Right lobe of liver (tissue), 6 donors: ENCODE measurements around the gene GABRB3. TPM values are rescaled to one million over a fixed set of nuclear protein-coding genes. Genes with fewer than 3 reads are reported as not detected.

Experiments used
- ATAC-seq, 4 donors: fragments of 200-7000 bp; cut with Tn5 transposase; one replicate each; pipeline ENCODE4 v1.9.1; 2020; ENCODE audit warnings: mild to moderate bottlenecking in 4 of 4, moderate library complexity in 4 of 4
- DNase-seq, 3 donors: peaks; one replicate each; pipeline ENCODE4 v3.0.0-alpha.2; 2020
- H3K27ac ChIP-seq, 3 donors: fragments of 200-600 bp; one replicate each; pipeline ENCODE4 v1.8.0; 2022
- H3K27me3 ChIP-seq, 2 donors: fragments of 200-600 bp; one replicate each; pipeline ENCODE4 v1.8.0; 2022
- H3K36me3 ChIP-seq, 4 donors: fragments of 200-600 bp; sonication (generic) in 1 of 4; one replicate each; pipeline versions ENCODE4 v1.5.1 to v1.8.0; 2017 to 2022; ENCODE audit warnings: control low read depth in 1 of 4
- H3K4me1 ChIP-seq, 4 donors: fragments of 200-600 bp; sonication (generic) in 1 of 4; one replicate each; pipeline versions ENCODE4 v1.5.1 to v1.8.0; 2017 to 2022; ENCODE audit warnings: control low read depth in 1 of 4
- H3K4me3 ChIP-seq, 3 donors: fragments of 200-600 bp; one replicate each; pipeline ENCODE4 v1.8.0; 2022
- H3K9me3 ChIP-seq, 4 donors: fragments of 200-600 bp; sonication (generic) in 1 of 4; one replicate each; pipeline versions ENCODE4 v1.5.1 to v1.8.0; 2017 to 2022; ENCODE audit warnings: control low read depth in 1 of 4
- POLR2A ChIP-seq: fragments of 450-650 bp; IDR thresholded peaks from one replicate; pipeline ENCODE4 v1.6.1; 2017; ENCODE audit warnings: antibody characterized with exemption, mild to moderate bottlenecking
- WGBS: methylation state at CpG from one replicate; pipeline ENCODE4 v1.1.6; 2018; ENCODE audit warnings: low coverage, low lambda C conversion rate; ENCODE audit not compliant: insufficient coverage; ENCODE audit errors: missing lambda C conversion rate; 5-methylcytosine and 5-hydroxymethylcytosine counted together
- intact Hi-C, 2 donors: fragments of 100-400 bp; cut with DNase I; formaldehyde crosslinking; loops; one replicate each; pipeline versions ENCODE4 v1.11.2 to v1.14.1; 2022
- total RNA-seq, 6 experiments: library from RNA; depleted of rRNA in 2 of 6; stranded (reverse); fragments of >200 nt in 2 of 6; fragmentation: NEBNext Ultra II Directional in 3 of 6; extraction: Animal tissue kit (Norgen Biotek cat#: 25700) in 3 of 6; gene quantifications; one replicate each; pipeline versions ENCODE4 v1.1.0 to v1.2.4, GENCODE V29; 2016 to 2023
- TF ChIP-seq, protein P1 (sequence below), 4 donors: fragments of 200-600 bp in 3 of 4; fragments of 450-650 bp in 1 of 4; IDR thresholded peaks; one replicate each; pipeline versions ENCODE4 v1.5.1 to v1.8.0; 2016 to 2022; ENCODE audit warnings: antibody characterized with exemption in 4 of 4, mild to moderate bottlenecking in 2 of 4
- donor health status: DM: no; HTN: yes; CAD: no.
- donor health status: DM: no; HTN: no; CAD: no.
- donor health status: DM: no; HTN: no; CAD: no.
- donor health status: DM: no; HTN: yes; CAD: no.
- donor health status: DM: no; HTN: yes; CAD: no.

GABRB3 gene
- total RNA-seq, 6 experiments from 2014 or later, result 0.49 to 2.7 (median 1.4) TPM

DNA sequence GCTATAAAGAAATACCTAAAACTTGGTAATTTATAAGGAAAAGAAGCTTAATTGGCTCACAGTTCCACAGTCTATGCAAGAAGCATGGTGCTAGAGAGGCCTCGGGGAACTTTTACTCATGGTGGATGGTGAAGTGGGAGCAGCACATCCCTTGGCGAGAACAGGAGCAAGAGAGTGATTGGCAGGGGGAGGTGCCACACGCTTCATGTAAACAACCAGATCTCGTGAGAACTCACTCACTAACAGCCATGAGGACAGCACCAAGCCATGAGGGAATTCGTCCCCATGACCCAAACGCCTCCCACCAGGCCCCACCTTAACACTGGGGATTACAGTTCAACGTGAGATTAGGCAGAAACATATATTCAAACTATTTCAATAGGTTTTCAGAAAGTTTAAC, 28.0 kb downstream of the GABRB3 start:
- Histone ChIP-seq H3K4me1 (no peaks in the 10 kb centered on the region), H3K27ac (no peak overlapping the region), H3K36me3 (no peaks in the 10 kb centered on the region), H3K4me3 (no peak overlapping the region), H3K9me3 (no peaks in the 10 kb centered on the region), H3K27me3 (no peaks in the 10 kb centered on the region)
- TF ChIP-seq POLR2A, result no peak
- TF ChIP-seq, protein P1, sequence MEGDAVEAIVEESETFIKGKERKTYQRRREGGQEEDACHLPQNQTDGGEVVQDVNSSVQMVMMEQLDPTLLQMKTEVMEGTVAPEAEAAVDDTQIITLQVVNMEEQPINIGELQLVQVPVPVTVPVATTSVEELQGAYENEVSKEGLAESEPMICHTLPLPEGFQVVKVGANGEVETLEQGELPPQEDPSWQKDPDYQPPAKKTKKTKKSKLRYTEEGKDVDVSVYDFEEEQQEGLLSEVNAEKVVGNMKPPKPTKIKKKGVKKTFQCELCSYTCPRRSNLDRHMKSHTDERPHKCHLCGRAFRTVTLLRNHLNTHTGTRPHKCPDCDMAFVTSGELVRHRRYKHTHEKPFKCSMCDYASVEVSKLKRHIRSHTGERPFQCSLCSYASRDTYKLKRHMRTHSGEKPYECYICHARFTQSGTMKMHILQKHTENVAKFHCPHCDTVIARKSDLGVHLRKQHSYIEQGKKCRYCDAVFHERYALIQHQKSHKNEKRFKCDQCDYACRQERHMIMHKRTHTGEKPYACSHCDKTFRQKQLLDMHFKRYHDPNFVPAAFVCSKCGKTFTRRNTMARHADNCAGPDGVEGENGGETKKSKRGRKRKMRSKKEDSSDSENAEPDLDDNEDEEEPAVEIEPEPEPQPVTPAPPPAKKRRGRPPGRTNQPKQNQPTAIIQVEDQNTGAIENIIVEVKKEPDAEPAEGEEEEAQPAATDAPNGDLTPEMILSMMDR (IDR thresholded peaks at IDR 0.05), result no peak
- ATAC-seq (no peak), DNase-seq (no peak)
- WGBS, result 33% methylated on average over 7 of the region's 7 CpGs
- intact Hi-C loops, result no loop called here

DNA sequence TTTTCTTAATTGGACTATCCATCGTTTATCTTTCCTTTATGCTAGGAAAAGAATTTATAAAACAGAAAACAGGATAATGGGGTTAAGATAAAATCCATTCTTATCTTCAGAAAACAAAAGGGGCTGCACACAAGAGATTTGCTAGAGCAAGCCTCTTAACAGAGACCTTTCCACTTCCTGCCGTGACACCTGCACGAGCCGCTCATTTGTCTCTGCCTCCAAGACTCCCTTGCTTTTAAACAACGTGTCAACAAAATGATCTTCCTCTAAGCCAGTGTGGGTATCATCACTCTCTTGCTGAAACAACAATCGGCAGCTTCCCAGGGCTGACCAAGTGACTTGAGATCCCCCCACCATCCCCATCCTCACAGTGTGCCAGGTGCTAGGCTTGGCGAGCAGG, 33.1 kb downstream of the GABRB3 start:
- no peak for ATAC-seq
- TF ChIP-seq POLR2A, result no peak
- TF ChIP-seq, protein P1 (IDR thresholded peaks at IDR 0.05), result no peak
- H3K4me3 ChIP-seq, result no peak overlapping the region
- no peaks in the 10 kb centered on the region for H3K4me1 ChIP-seq
- no peak for DNase-seq
- no peak overlapping the region for H3K27ac ChIP-seq
- H3K36me3 ChIP-seq, result no peaks in the 10 kb centered on the region
- no peaks in the 10 kb centered on the region for H3K9me3 ChIP-seq
- H3K27me3 ChIP-seq, result no peaks in the 10 kb centered on the region
- WGBS, result 20% methylated on average over 7 of the region's 7 CpGs
- intact Hi-C loops, result no loop called here

DNA sequence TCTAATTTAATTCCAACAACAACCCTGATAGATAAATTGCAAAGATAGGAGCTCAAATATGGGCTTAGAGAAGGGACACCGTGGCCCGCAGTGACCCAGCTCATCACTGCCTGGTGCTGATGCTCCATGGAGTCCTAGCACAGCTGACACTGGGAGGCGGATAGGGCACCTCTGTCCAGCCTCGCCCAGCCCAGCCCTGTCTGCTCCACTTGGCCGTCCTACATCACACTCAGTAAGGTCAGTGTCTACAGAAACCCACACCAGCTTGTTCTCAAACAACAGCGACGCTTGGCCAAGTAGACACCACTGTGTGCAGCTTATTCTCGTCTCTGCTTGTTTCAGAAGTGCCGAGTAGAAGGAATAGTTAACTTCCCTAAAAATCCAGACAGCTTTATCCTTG, 33.9 kb downstream of the GABRB3 start:
- intact Hi-C loops, result no loop called here
- no peak for TF ChIP-seq POLR2A
- TF ChIP-seq, protein P1 (IDR thresholded peaks at IDR 0.05), result no peak
- 28% methylated on average over 5 of the region's 9 CpGs for WGBS
- no peak overlapping the region for H3K27ac ChIP-seq
- ATAC-seq, result no peak
- no peaks in the 10 kb centered on the region for H3K36me3 ChIP-seq
- no peak for DNase-seq
- H3K4me1 ChIP-seq, result no peaks in the 10 kb centered on the region
- H3K9me3 ChIP-seq, result no peaks in the 10 kb centered on the region
- no peak overlapping the region for H3K4me3 ChIP-seq
- no peaks in the 10 kb centered on the region for H3K27me3 ChIP-seq

DNA sequence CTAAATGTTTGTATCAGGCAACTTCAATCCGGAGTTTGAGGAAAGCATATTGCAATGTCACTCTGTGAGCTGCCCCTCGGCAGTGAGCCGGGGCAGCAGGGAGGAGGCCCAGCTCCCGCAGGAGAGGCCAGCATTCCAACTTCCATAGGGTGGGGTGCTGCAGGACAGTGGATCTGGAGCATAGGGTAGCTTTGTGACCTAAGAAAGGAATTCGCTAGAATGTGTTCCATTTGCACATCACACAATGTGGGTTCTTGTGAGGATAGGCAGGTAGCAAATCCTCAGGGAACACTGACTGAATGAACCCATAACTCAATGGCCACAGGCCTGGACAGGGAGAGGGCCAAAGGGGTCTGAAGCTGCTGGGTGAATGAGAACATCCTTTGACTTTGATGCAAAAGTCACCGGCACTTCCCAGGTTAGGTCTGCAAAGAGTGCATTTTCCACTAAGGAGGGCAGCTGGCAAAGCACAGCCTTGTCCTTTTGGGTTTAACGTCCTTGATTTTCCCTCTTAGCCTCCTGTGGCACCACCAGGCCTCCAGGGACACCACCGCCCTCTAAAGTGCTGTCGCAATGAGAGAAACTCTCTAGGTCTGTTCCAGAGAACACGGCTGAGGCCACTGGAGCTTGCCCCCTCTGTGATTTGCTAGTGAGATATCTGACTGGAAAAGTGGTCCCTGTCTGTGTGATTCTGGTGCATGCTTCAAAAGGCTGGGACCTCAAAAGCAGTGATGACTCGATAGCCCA, 36.2 kb downstream of the GABRB3 start:
- no peak for ATAC-seq
- H3K9me3 ChIP-seq, result no peaks in the 10 kb centered on the region
- WGBS, result 57% methylated on average over 7 of the region's 11 CpGs
- no peak overlapping the region for H3K4me3 ChIP-seq
- DNase-seq, result no peak
- H3K27me3 ChIP-seq, result no peaks in the 10 kb centered on the region
- no peaks in the 10 kb centered on the region for H3K4me1 ChIP-seq
- TF ChIP-seq, protein P1 (IDR thresholded peaks at IDR 0.05), result no peak
- TF ChIP-seq POLR2A, result no peak
- no peak overlapping the region for H3K27ac ChIP-seq
- no peaks in the 10 kb centered on the region for H3K36me3 ChIP-seq
- intact Hi-C loops, result no loop called here
